Epithelial cell of umbilical artery (primary cell): ENCODE results near the gene RIMS4. TPM values are rescaled to one million over a fixed set of nuclear protein-coding genes. Genes with fewer than 3 reads are reported as not detected.

Source experiments
- total RNA-seq: library from RNA; depleted of rRNA; stranded (reverse); fragments of >200 nt; gene quantifications from 2 replicates; pipeline ENCODE4 v1.2.3, GENCODE V29; 2014

RIMS4 gene
- total RNA-seq: not detected in 2 replicates

GRCh38 chr20:44810391-44811149 lies at the start of gene RIMS4:
Gene RIMS4 (minus strand): TSS chr20:44810546. CDS start chr20:44810271, 275 bp downstream.

GRCh38 chr20:44745598-44746366 lies 64.6 kb downstream of the RIMS4 start, which contains the start of gene KCNK15:
Gene KCNK15 (plus strand): TSS chr20:44745865. CDS start chr20:44745911, 46 bp downstream.

GRCh38 chr20:44714701-44715498 lies 95.4 kb downstream of the RIMS4 start, which contains the start of gene CCN5:
Gene CCN5 (plus strand): TSS chr20:44715369. CDS start chr20:44715391, 22 bp downstream.

Other genes with a start within 250 kb of the RIMS4 start
- 194 and 363 TPM in 2 replicates for gene PKIG, start 228.0 kb downstream of the RIMS4 start, total RNA-seq
- 44.1 and 49.4 TPM in 2 replicates for gene ADA, start 158.8 kb downstream of the RIMS4 start, total RNA-seq
- not detected in 2 replicates for gene CCN5, start 95.2 kb downstream of the RIMS4 start, total RNA-seq
- gene KCNK15, start 64.7 kb downstream of the RIMS4 start, total RNA-seq: under 0.01 TPM in 1 of 2 replicates, not detected in the other
- gene YWHAB, start 75.2 kb upstream of the RIMS4 start, total RNA-seq: 125 and 134 TPM in 2 replicates
- 2.6 and 2.9 TPM in 2 replicates for gene PABPC1L, start 99.5 kb upstream of the RIMS4 start, total RNA-seq
- gene TOMM34, start 149.9 kb upstream of the RIMS4 start, total RNA-seq: 21.4 and 26.3 TPM in 2 replicates
- gene STK4, start 156.0 kb upstream of the RIMS4 start, total RNA-seq: 24.0 and 34.8 TPM in 2 replicates